ENCODE results near the gene SLC8A2.

- TF ChIP-seq, protein P1, sequence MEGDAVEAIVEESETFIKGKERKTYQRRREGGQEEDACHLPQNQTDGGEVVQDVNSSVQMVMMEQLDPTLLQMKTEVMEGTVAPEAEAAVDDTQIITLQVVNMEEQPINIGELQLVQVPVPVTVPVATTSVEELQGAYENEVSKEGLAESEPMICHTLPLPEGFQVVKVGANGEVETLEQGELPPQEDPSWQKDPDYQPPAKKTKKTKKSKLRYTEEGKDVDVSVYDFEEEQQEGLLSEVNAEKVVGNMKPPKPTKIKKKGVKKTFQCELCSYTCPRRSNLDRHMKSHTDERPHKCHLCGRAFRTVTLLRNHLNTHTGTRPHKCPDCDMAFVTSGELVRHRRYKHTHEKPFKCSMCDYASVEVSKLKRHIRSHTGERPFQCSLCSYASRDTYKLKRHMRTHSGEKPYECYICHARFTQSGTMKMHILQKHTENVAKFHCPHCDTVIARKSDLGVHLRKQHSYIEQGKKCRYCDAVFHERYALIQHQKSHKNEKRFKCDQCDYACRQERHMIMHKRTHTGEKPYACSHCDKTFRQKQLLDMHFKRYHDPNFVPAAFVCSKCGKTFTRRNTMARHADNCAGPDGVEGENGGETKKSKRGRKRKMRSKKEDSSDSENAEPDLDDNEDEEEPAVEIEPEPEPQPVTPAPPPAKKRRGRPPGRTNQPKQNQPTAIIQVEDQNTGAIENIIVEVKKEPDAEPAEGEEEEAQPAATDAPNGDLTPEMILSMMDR (IDR thresholded peaks at IDR 0.05): no peak
- TF ChIP-seq POLR2A (IDR thresholded peaks at IDR 0.05): no peak
Measured at GRCh38 chr19:47422417-47423163, 49.1 kb downstream of the SLC8A2 start.
